Panc1 (cell line): ENCODE measurements around the gene DNPEP. TPM values are rescaled to one million over a fixed set of nuclear protein-coding genes. Genes with fewer than 3 reads are reported as not detected.

Experiments used
- ATAC-seq: fragments of 200-7000 bp; cut with Tn5 transposase; 2 replicates; pipeline ENCODE4 v1.9.1; 2020; ENCODE audit warnings: mild to moderate bottlenecking, moderate library complexity
- BruUV-seq: library from RNA; stranded (reverse); fragments of 400-500 nt; replicated peaks from 2 replicates; lab custom pipeline; 2021; lab: Mats Ljungman, UMichigan
- CTCF ChIA-PET: fragments of 300-600 bp; sonication (Branson Sonifier 250); formaldehyde crosslinking; loops from one replicate; lab custom pipeline; 2022; ENCODE audit warnings: antibody characterized with exemption; lab: Charles Lee
- POLR2A ChIA-PET: fragments of 300-600 bp; sonication (Branson Sonifier 250); formaldehyde crosslinking; loops from one replicate; lab custom pipeline; 2022; ENCODE audit warnings: antibody characterized with exemption; lab: Charles Lee
- DNase-seq: peaks from one replicate; pipeline ENCODE4 v3.0.0-alpha.2; 2010; ENCODE audit warnings: low read depth, low spot score
- H3K27ac ChIP-seq: 2 replicates; pipeline ENCODE4 v1.5.1; 2011; ENCODE audit warnings: mild to moderate bottlenecking, low read length, inconsistent platforms
- H3K27me3 ChIP-seq: fragments of 200-500 bp; sonication (Bioruptor generic); 2 replicates; pipeline ENCODE4 v1.6.0; 2014; ENCODE audit warnings: low read length, inconsistent platforms; ENCODE audit not compliant: control insufficient read depth, insufficient read depth
- H3K36me3 ChIP-seq: fragments of 200-500 bp; sonication (Bioruptor generic); 2 replicates; pipeline ENCODE4 v1.5.1; 2014; ENCODE audit warnings: inconsistent platforms, mild to moderate bottlenecking, low read length, moderate library complexity; ENCODE audit not compliant: control insufficient read depth, insufficient read depth
- H3K4me1 ChIP-seq: 2 replicates; pipeline ENCODE4 v1.5.1; 2011; ENCODE audit warnings: inconsistent platforms, mild to moderate bottlenecking, low read length, moderate library complexity; ENCODE audit not compliant: control insufficient read depth, insufficient read depth
- H3K4me3 ChIP-seq, 2 experiments: 2 replicates each; pipeline ENCODE4 v1.5.1; 2011 to 2012; ENCODE audit warnings: low read depth in 2 of 2, low read length in 2 of 2, mild to moderate bottlenecking in 2 of 2, inconsistent platforms in 1 of 2, moderate library complexity in 1 of 2
- H3K9me3 ChIP-seq: fragments of 200-500 bp; sonication (Bioruptor generic); 2 replicates; pipeline ENCODE4 v1.5.1; 2014; ENCODE audit warnings: low read depth, mild to moderate bottlenecking, inconsistent platforms, low read length, moderate library complexity; ENCODE audit not compliant: control insufficient read depth, insufficient read depth
- CTCF ChIP-seq: fragments of 450-650 bp; IDR thresholded peaks from 2 replicates; pipeline ENCODE4 v1.5.1; 2017; ENCODE audit warnings: mild to moderate bottlenecking
- POLR2AphosphoS5 ChIP-seq: IDR thresholded peaks from 2 replicates; pipeline ENCODE4 v1.6.1; 2012; ENCODE audit warnings: mild to moderate bottlenecking, low read depth, low read length, moderate library complexity
- REST ChIP-seq, 2 experiments: IDR thresholded peaks; 2 replicates each; pipeline ENCODE4 v1.6.1; 2011 to 2012; ENCODE audit warnings: low read depth in 2 of 2, control low read depth in 1 of 2, low read length in 1 of 2, mild to moderate bottlenecking in 1 of 2, moderate library complexity in 1 of 2; ENCODE audit not compliant: insufficient read depth in 1 of 2
- SIN3A ChIP-seq: IDR thresholded peaks from 2 replicates; pipeline ENCODE4 v1.6.1; 2012; ENCODE audit warnings: low read depth, mild to moderate bottlenecking, low read length, moderate library complexity, borderline replicate concordance; ENCODE audit not compliant: insufficient read depth
- TCF7L2 ChIP-seq: IDR thresholded peaks from 2 replicates; pipeline ENCODE4 v1.6.1; 2011; ENCODE audit warnings: mild to moderate bottlenecking, low read depth, low read length, inconsistent platforms
- in situ Hi-C: cut with HindIII; loops from 2 replicates; pipeline ENCODE4 v1.10.0; 2016; ENCODE audit warnings: low sequenced_read_pairs, low pct_unique_long_range_greater_than_20kb
- intact Hi-C: fragments of 100-400 bp; cut with micrococcal nuclease; formaldehyde crosslinking; loops from one replicate; pipeline ENCODE4 v1.10.0; 2022; ENCODE audit not compliant: unreplicated experiment
- total RNA-seq: library from RNA; stranded (reverse); gene quantifications from one replicate; pipeline ENCODE4 v1.2.1, GENCODE V29; 2021; ENCODE audit not compliant: unreplicated experiment

Gene DNPEP
- total RNA-seq, 1 experiment from 2014 or later: 107 TPM

DNA sequence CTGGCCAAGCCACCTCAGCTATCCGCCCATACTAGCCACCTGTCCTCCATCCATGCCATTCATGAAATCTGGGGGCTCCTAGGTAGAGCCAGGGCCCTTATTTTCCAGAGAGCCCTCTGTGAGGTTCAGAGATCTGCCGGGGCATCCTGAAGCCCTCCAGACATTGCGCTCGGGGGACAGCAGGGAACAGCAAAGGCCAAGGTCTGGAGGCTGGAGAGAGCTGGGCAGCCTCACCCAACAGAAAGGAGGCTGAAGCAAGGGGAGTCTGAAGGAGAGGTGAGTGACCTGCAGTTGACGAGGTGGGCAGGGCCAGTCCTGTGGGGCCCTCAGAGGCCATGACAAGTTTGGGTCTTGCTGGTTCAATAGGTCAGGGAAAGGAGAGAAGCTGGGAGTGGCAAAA, 21.9 kb upstream of the DNPEP start:
- ChIA-PET POLR2A (no interaction called here), CTCF (no interaction called here)
- H3K27me3 ChIP-seq: no peaks in the 10 kb centered on the region
- no peaks in the 10 kb centered on the region for H3K36me3 ChIP-seq
- H3K27ac ChIP-seq: no peak overlapping the region
- DNase-seq: no peak
- no peak overlapping the region for H3K4me3 ChIP-seq
- ATAC-seq: no peak
- TF ChIP-seq TCF7L2: no peak
- no peak for TF ChIP-seq CTCF
- TF ChIP-seq REST (IDR thresholded peaks at IDR 0.05; ENCODE audit: insufficient read depth in 1 of 2, low read depth in 2 of 2, low read length in 1 of 2): no peak
- TF ChIP-seq SIN3A: no peak
- TF ChIP-seq POLR2AphosphoS5: no peak
- intact Hi-C loops (no loop called here), in situ Hi-C loops (no loop called here)
- no TSS peak for BruUV-seq
- no peaks in the 10 kb centered on the region for H3K4me1 ChIP-seq
- no peaks in the 10 kb centered on the region for H3K9me3 ChIP-seq

GRCh38 chr2:219408631-219409030, 20.9 kb upstream of the DNPEP start:
- BruUV-seq: no TSS peak
- no peak for ATAC-seq
- H3K9me3 ChIP-seq: no peaks in the 10 kb centered on the region
- CTCF ChIA-PET: interaction anchor here (0.6 kb wide), 1 partner anchor 121 kb away, joined by 3 read pairs; no protein-coding TSS in a partner anchor
- no peaks in the 10 kb centered on the region for H3K27me3 ChIP-seq
- H3K27ac ChIP-seq: no peak overlapping the region
- no peak for DNase-seq
- in situ Hi-C loops: no loop called here
- no peak for TF ChIP-seq POLR2AphosphoS5
- TF ChIP-seq TCF7L2: no peak
- no peak for TF ChIP-seq REST (IDR thresholded peaks at IDR 0.05; ENCODE audit: insufficient read depth in 1 of 2, low read depth in 2 of 2, low read length in 1 of 2)
- TF ChIP-seq SIN3A: no peak
- no peak for TF ChIP-seq CTCF
- POLR2A ChIA-PET: no interaction called here
- H3K4me3 ChIP-seq: no peak overlapping the region
- H3K36me3 ChIP-seq: no peaks in the 10 kb centered on the region
- no peaks in the 10 kb centered on the region for H3K4me1 ChIP-seq
- intact Hi-C loops: no loop called here
